Measurements from ENCODE around the gene NUPR1.
A peak's percentile ranks its signal among the peaks of the same experiment; 100 is the strongest.
"Not testable (repeated sequence)": the region's sequence is repeated elsewhere in the genome, so short reads cannot be mapped to it uniquely, and the experiment has no call there.

The NUPR1 gene

GRCh38 chr16:28491970-28492474, 46.8 kb downstream of the NUPR1 start, which contains the start of gene CLN3:
CLN3 (minus strand) TSS chr16:28492074; CDS start chr16:28491759, 315 bp downstream.
- Histone ChIP-seq H3K36me3 (ENCODE audit: insufficient read depth, low read length) (peaks cover 15% of the 10 kb centered on the region), H3K27me3 (ENCODE audit: control insufficient read depth in 1 of 2, insufficient read depth in 2 of 2, low read length in 2 of 2) (no peaks in the 10 kb centered on the region), H3K9me3 (ENCODE audit: low read length) (no peaks in the 10 kb centered on the region), H3K4me1 (ENCODE audit: insufficient read depth, low read length) (no peaks in the 10 kb centered on the region), H3K9ac (ENCODE audit: low read length) (peak within 1 kb of the TSS; percentile 86), H3K4me3 (ENCODE audit: low read depth in 1 of 2, low read length in 2 of 2) (peak within 1 kb of the TSS; percentile 90 to 100), H3K27ac (ENCODE audit: low read depth, low read length) (peak within 1 kb of the TSS; percentile 88)

GRCh38 chr16:28491230-28491969, 47.4 kb downstream of the NUPR1 start:
- H3K27me3 ChIP-seq (ENCODE audit: control insufficient read depth in 1 of 2, insufficient read depth in 2 of 2, low read length in 2 of 2), result no peaks in the 10 kb centered on the region
- peak overlapping the region; percentile 86 for H3K9ac ChIP-seq (ENCODE audit: low read length)
- peak overlapping the region; percentile 88 for H3K27ac ChIP-seq (ENCODE audit: low read depth, low read length)
- peaks cover 19% of the 10 kb centered on the region for H3K36me3 ChIP-seq (ENCODE audit: insufficient read depth, low read length)
- H3K4me1 ChIP-seq (ENCODE audit: insufficient read depth, low read length), result no peaks in the 10 kb centered on the region
- H3K4me3 ChIP-seq (ENCODE audit: low read depth in 1 of 2, low read length in 2 of 2), result peak overlapping the region; percentile 90 to 100
- no peaks in the 10 kb centered on the region for H3K9me3 ChIP-seq (ENCODE audit: low read length)

GRCh38 chr16:28486266-28486665, 52.5 kb downstream of the NUPR1 start:
- Histone ChIP-seq H3K9me3 (ENCODE audit: low read length) (no peaks in the 10 kb centered on the region), H3K4me1 (ENCODE audit: insufficient read depth, low read length) (no peaks in the 10 kb centered on the region), H3K36me3 (ENCODE audit: insufficient read depth, low read length) (peaks cover 35% of the 10 kb centered on the region), H3K27me3 (ENCODE audit: control insufficient read depth in 1 of 2, insufficient read depth in 2 of 2, low read length in 2 of 2) (no peaks in the 10 kb centered on the region), H3K9ac (ENCODE audit: low read length) (no peak overlapping the region), H3K27ac (ENCODE audit: low read depth, low read length) (no peak overlapping the region), H3K4me3 (ENCODE audit: low read depth in 1 of 2, low read length in 2 of 2) (no peak overlapping the region)

GRCh38 chr16:28483361-28483760, 55.4 kb downstream of the NUPR1 start:
- H3K27me3 ChIP-seq (ENCODE audit: control insufficient read depth in 1 of 2, insufficient read depth in 2 of 2, low read length in 2 of 2); H3K4me3 ChIP-seq (ENCODE audit: low read depth in 1 of 2, low read length in 2 of 2); H3K4me1 ChIP-seq (ENCODE audit: insufficient read depth, low read length); H3K9me3 ChIP-seq (ENCODE audit: low read length); H3K27ac ChIP-seq (ENCODE audit: low read depth, low read length); H3K9ac ChIP-seq (ENCODE audit: low read length): not testable (repeated sequence)
- peaks cover 44% of the 10 kb centered on the region for H3K36me3 ChIP-seq (ENCODE audit: insufficient read depth, low read length)
